K562 (cell line): ENCODE results near the gene TNIK. TPM values are rescaled to one million over a fixed set of nuclear protein-coding genes. Genes with fewer than 3 reads are reported as not detected.
A peak's percentile ranks its signal among the peaks of the same experiment; 100 is the strongest.

Experiments
- ATAC-seq: fragments of 200-7000 bp; cut with Tn5 transposase; 3 replicates; pipeline ENCODE4 v1.9.1; 2020; ENCODE audit warnings: moderate library complexity
- BruUV-seq: library from RNA; stranded (reverse); fragments of 400-500 nt; replicated peaks from 2 replicates; lab custom pipeline; 2021; lab: Mats Ljungman, UMichigan
- CTCF ChIA-PET: fragments of 300-600 bp; formaldehyde crosslinking; extraction: SDS; loops from one replicate; lab custom pipeline; 2021; ENCODE audit warnings: low intra/inter-chr PET ratio; lab: Yijun Ruan, JAX
- POLR2A ChIA-PET: fragments of 300-600, 350-650 bp; sonication (Branson Sonifier 250); formaldehyde crosslinking; extraction: SDS; loops from one replicate; lab custom pipeline; 2021; ENCODE audit warnings: antibody characterized with exemption, inconsistent platforms; lab: Yijun Ruan, JAX
- DNase-seq, 4 experiments: peaks; one replicate each; pipeline versions ENCODE4 v3.0.0 to v3.0.0-alpha.2; 2011 to 2018; ENCODE audit warnings: low spot score in 3 of 4, mixed read lengths in 3 of 4; ENCODE audit errors: extremely low read depth in 1 of 4
- FAIRE-seq: peaks from 2 replicates; lab custom pipeline; 2011; peaks lifted over from hg19 to GRCh38; lab: Jason Lieb, UNC
- H2AFZ ChIP-seq: 2 replicates; pipeline ENCODE4 v1.6.0; 2011; ENCODE audit warnings: low read depth, low read length, control low read depth, inconsistent platforms
- H3K27ac ChIP-seq: fragments of 200-600 bp; 3 replicates; pipeline ENCODE4 v1.8.0; 2011; ENCODE audit warnings: low read depth, mild to moderate bottlenecking, control low read depth, inconsistent platforms, low read length, moderate library complexity, mixed read lengths; ENCODE audit errors: extremely low read depth
- H3K27me3 ChIP-seq, 2 experiments: fragments of 300-600 bp in 1 of 2; 2 replicates in 1 of 2; 3 replicates in 1 of 2; pipeline versions ENCODE4 v1.6.0 to v1.8.0; 2011; ENCODE audit warnings: inconsistent platforms in 2 of 2, low read length in 2 of 2, mild to moderate bottlenecking in 1 of 2, mixed read lengths in 1 of 2, moderate library complexity in 1 of 2; ENCODE audit not compliant: control insufficient read depth in 2 of 2, insufficient read depth in 2 of 2
- H3K36me3 ChIP-seq: fragments of 300-600 bp; 3 replicates; pipeline ENCODE4 v1.8.0; 2011; ENCODE audit warnings: mild to moderate bottlenecking, low read length, inconsistent platforms; ENCODE audit not compliant: control insufficient read depth, insufficient read depth
- H3K4me1 ChIP-seq, 2 experiments: fragments of 200-600 bp in 1 of 2; replicated peaks in 1 of 2; 2 replicates in 1 of 2; 3 replicates in 1 of 2; pipeline versions ENCODE4 v1.5.1 to v1.8.0; 2011; ENCODE audit warnings: inconsistent platforms in 2 of 2, low read length in 2 of 2, mild to moderate bottlenecking in 1 of 2, mixed read lengths in 1 of 2, moderate library complexity in 1 of 2; ENCODE audit not compliant: control insufficient read depth in 2 of 2, insufficient read depth in 2 of 2
- H3K4me2 ChIP-seq: 2 replicates; pipeline ENCODE4 v1.6.1; 2011; ENCODE audit warnings: low read length, control low read depth, inconsistent platforms, mixed read lengths; ENCODE audit not compliant: insufficient read depth
- H3K4me3 ChIP-seq: fragments of 200-600 bp; sonication (generic), shearing (Covaris generic); 2 replicates; pipeline ENCODE4 v1.5.1; 2016; ENCODE audit warnings: control low read depth, inconsistent platforms
- H3K79me2 ChIP-seq: fragments of 200-600 bp; 3 replicates; pipeline ENCODE4 v1.8.0; 2011; ENCODE audit warnings: low read length, inconsistent platforms; ENCODE audit not compliant: control insufficient read depth, insufficient read depth
- H3K9ac ChIP-seq, 2 experiments: 2 replicates each; pipeline versions ENCODE4 v1.6.0 to v1.6.1; 2011; ENCODE audit warnings: low read depth in 2 of 2, low read length in 2 of 2, control low read depth in 1 of 2, inconsistent platforms in 1 of 2, mild to moderate bottlenecking in 1 of 2, mixed read lengths in 1 of 2; ENCODE audit not compliant: insufficient read depth in 1 of 2
- H3K9me1 ChIP-seq: one replicate; pipeline ENCODE4 v1.6.0; 2011; ENCODE audit warnings: inconsistent platforms, mild to moderate bottlenecking, low read length, moderate library complexity; ENCODE audit not compliant: control insufficient read depth, insufficient read depth
- H3K9me3 ChIP-seq: replicated peaks from 2 replicates; pipeline ENCODE4 v1.5.1; 2011; ENCODE audit warnings: low read depth, low read length, inconsistent platforms; ENCODE audit not compliant: control insufficient read depth, insufficient read depth
- H4K20me1 ChIP-seq: replicated peaks from 2 replicates; pipeline ENCODE4 v1.6.1; 2011; ENCODE audit warnings: low read length, inconsistent platforms, mixed read lengths; ENCODE audit not compliant: control insufficient read depth, insufficient read depth
- ARID1B ChIP-seq: fragments of 450-650 bp; IDR thresholded peaks from 2 replicates; pipeline ENCODE4 v1.6.1; 2016; ENCODE audit warnings: antibody characterized with exemption, mild to moderate bottlenecking, inconsistent platforms
- CBFA2T3 ChIP-seq: fragments of 450-650 bp; IDR thresholded peaks from 2 replicates; pipeline ENCODE4 v1.6.1; 2017
- CBX2 ChIP-seq: fragments of 200-600 bp; sonication (generic); IDR thresholded peaks from one replicate; pipeline ENCODE4 v1.6.1; 2012; ENCODE audit warnings: mild to moderate bottlenecking, low read length, inconsistent platforms; ENCODE audit not compliant: insufficient read depth, poor library complexity, severe bottlenecking
- CHD4 ChIP-seq: fragments of 200-600 bp; sonication (generic); IDR thresholded peaks from 3 replicates; pipeline ENCODE4 v1.6.1; 2012; ENCODE audit warnings: low read depth, mild to moderate bottlenecking, mixed read lengths, low read length, inconsistent platforms; ENCODE audit not compliant: insufficient read depth, insufficient replicate concordance, poor library complexity, severe bottlenecking
- COPS2 ChIP-seq: fragments of 450-650 bp; conservative IDR thresholded peaks from 2 replicates; pipeline ENCODE4 v1.6.1; 2016; ENCODE audit warnings: mild to moderate bottlenecking, moderate library complexity
- CTBP1 ChIP-seq: fragments of 450-650 bp; IDR thresholded peaks from 2 replicates; pipeline ENCODE4 v1.6.1; 2016; ENCODE audit warnings: borderline replicate concordance
- CXXC5 ChIP-seq: fragments of 250-450 bp; sonication (Bioruptor Pico); IDR thresholded peaks from 2 replicates; pipeline ENCODE4 v1.8.0; 2022; ENCODE audit warnings: inconsistent platforms, mild to moderate bottlenecking, moderate library complexity
- HMGN3 ChIP-seq: IDR thresholded peaks from 2 replicates; pipeline ENCODE4 v1.6.1; 2011; ENCODE audit warnings: borderline replicate concordance, low read depth, mild to moderate bottlenecking, mixed read lengths, low read length; ENCODE audit not compliant: insufficient read length; ENCODE audit errors: extremely low read depth
- LCOR ChIP-seq: sonication (generic); formaldehyde crosslinking; IDR thresholded peaks from 2 replicates; pipeline ENCODE4 v1.8.0; 2022; ENCODE audit warnings: mild to moderate bottlenecking, missing genetic modification reagents
- MBD1 ChIP-seq: fragments of 250-450 bp; sonication (Bioruptor Pico); IDR thresholded peaks from 2 replicates; pipeline ENCODE4 v1.8.0; 2022; ENCODE audit warnings: inconsistent platforms
- OTX1 ChIP-seq: fragments of 450-650 bp; formaldehyde crosslinking; IDR thresholded peaks from 2 replicates; pipeline ENCODE4 v1.4.0; 2022; ENCODE audit warnings: mild to moderate bottlenecking
- PPARD ChIP-seq: fragments of 250-450 bp; sonication (Bioruptor Pico); IDR thresholded peaks from 2 replicates; pipeline ENCODE4 v1.8.0; 2022; ENCODE audit warnings: inconsistent platforms, mild to moderate bottlenecking, moderate library complexity
- PRPF4 ChIP-seq: fragments of 200-400 bp; formaldehyde crosslinking; IDR thresholded peaks from one replicate; pipeline ENCODE4 v1.6.1; 2017; ENCODE audit warnings: low read length, low read depth, mild to moderate bottlenecking; ENCODE audit not compliant: insufficient read depth, poor library complexity, severe bottlenecking
- RAD51 ChIP-seq: fragments of 450-650 bp; IDR thresholded peaks from 2 replicates; pipeline ENCODE4 v1.7.1; 2016; ENCODE audit warnings: low read depth, mild to moderate bottlenecking, borderline replicate concordance
- RCOR1 ChIP-seq, 2 experiments: IDR thresholded peaks; 2 replicates each; pipeline ENCODE4 v1.6.1; 2012; ENCODE audit warnings: low read depth in 2 of 2, low read length in 2 of 2, borderline replicate concordance in 1 of 2, improper control_type of control experiment in 1 of 2
- RNF2 ChIP-seq: sonication (generic); IDR thresholded peaks from 2 replicates; pipeline ENCODE4 v1.6.1; 2016
- SIN3A ChIP-seq, 2 experiments: fragments of 150-350 bp in 1 of 2; IDR thresholded peaks; 2 replicates each; pipeline ENCODE4 v1.6.1; 2011 to 2016; ENCODE audit warnings: borderline replicate concordance in 2 of 2, low read depth in 2 of 2, low read length in 2 of 2, mild to moderate bottlenecking in 2 of 2, moderate library complexity in 2 of 2; ENCODE audit not compliant: control insufficient read depth in 1 of 2
- SP2 ChIP-seq: IDR thresholded peaks from 2 replicates; pipeline ENCODE4 v1.6.1; 2011; ENCODE audit warnings: mild to moderate bottlenecking, low read depth, low read length, moderate library complexity; ENCODE audit not compliant: poor library complexity, severe bottlenecking; ENCODE audit errors: extremely low read depth
- SRSF7 ChIP-seq: fragments of 200-400 bp; formaldehyde crosslinking; optimal IDR thresholded peaks from 2 replicates; pipeline ENCODE3; 2017; ENCODE audit warnings: mild to moderate bottlenecking, low read depth, low read length
- TARDBP ChIP-seq: fragments of 450-650 bp; IDR thresholded peaks from 2 replicates; pipeline ENCODE4 v1.6.1; 2016
- ZNF311 ChIP-seq: fragments of 250-450 bp; sonication (Bioruptor Pico); IDR thresholded peaks from 2 replicates; pipeline ENCODE4 v1.4.0; 2020; ENCODE audit warnings: mild to moderate bottlenecking, moderate library complexity
- ZNF764 ChIP-seq: fragments of 250-450 bp; sonication (Bioruptor Pico); IDR thresholded peaks from 2 replicates; pipeline ENCODE4 v1.4.0; 2020; ENCODE audit warnings: low read depth, mild to moderate bottlenecking, moderate library complexity
- WGBS: fragments of 100-300 bp; shearing (Covaris generic); methylation state at CpG from one replicate; pipeline ENCODE4 v1.1.6; 2016; ENCODE audit warnings: low coverage, mixed read lengths; ENCODE audit not compliant: insufficient coverage; ENCODE audit errors: missing lambda C conversion rate; 5-methylcytosine and 5-hydroxymethylcytosine counted together
- in situ Hi-C: fragments of 300-500 bp; cut with MboI; formaldehyde crosslinking; loops from 4 replicates; pipeline ENCODE4 v1.15.0; 2018; ENCODE audit warnings: inconsistent platforms, mixed read lengths
- intact Hi-C: fragments of 100-400 bp; cut with micrococcal nuclease; formaldehyde crosslinking; loops from 2 replicates; pipeline ENCODE4 v1.14.2; 2022
- polyA plus RNA-seq, 8 experiments: library from polyadenylated mRNA; depleted of rRNA in 4 of 8; stranded (reverse) in 5 of 8; unstranded in 3 of 8; fragments of >200 nt; fragmentation: Nextera tagmentation in 2 of 8; fragmentation: Illumina TruSeq in 1 of 8; extraction: Ambion mirVana in 2 of 8; extraction: Trizol in 1 of 8; gene quantifications; 2 replicates each; pipeline versions ENCODE4 v1.2.1 to v1.2.3, GENCODE V29; 2011 to 2014; ENCODE audit warnings: inconsistent platforms in 1 of 8, missing spikeins in 1 of 8
- total RNA-seq, 7 experiments: library from RNA; depleted of rRNA in 6 of 7; stranded (reverse); fragments of >200 nt in 6 of 7; fragmentation: Illumina TruSeq in 2 of 7; extraction: Trizol in 2 of 7; gene quantifications; 2 replicates each; pipeline versions ENCODE4 v1.2.1 to v1.2.3, GENCODE V29; 2011 to 2021; ENCODE audit warnings: low replicate concordance in 1 of 7

TNIK gene
- total and polyA plus RNA-seq, 9 of the 15 experiments (the other 6 are each of a cell fraction or from before 2014, with no cell fraction given), result 6.6 to 39.0 (median 24.7) TPM

- intact Hi-C loops (no loop called here), in situ Hi-C loops (no loop called here)
- Histone ChIP-seq H3K79me2 (no peaks in the 10 kb centered on the region), H3K9me1 (no peaks in the 10 kb centered on the region), H4K20me1 (no peaks in the 10 kb centered on the region), H2AFZ (no peak overlapping the region), H3K27ac (no peak overlapping the region), H3K4me2 (no peak overlapping the region; the same call in 1 of the 2 replicates), H3K9me3 (no peaks in the 10 kb centered on the region), H3K36me3 (no peaks in the 10 kb centered on the region), H3K9ac (peak overlapping the region in 1 of 2 experiments; percentile 66; a peak in 2 of 4 replicates), H3K4me1 (peaks cover 3 to 4% of the 10 kb centered on the region in 2 experiments; a peak in 3 of 5 replicates), H3K4me3 (no peak overlapping the region), H3K27me3 (peaks cover 24 to 30% of the 10 kb centered on the region in 2 experiments)
- WGBS, result 11% methylated on average over 39 of the region's 39 CpGs
- BruUV-seq, result no TSS peak
- ChIA-PET CTCF (no interaction called here), POLR2A (no interaction called here)
- DNase-seq (peak in 2 of 4 experiments; percentile 19 to 25), FAIRE-seq (no peak), ATAC-seq (peak; percentile 49; the same call in 2 of the 3 replicates)
- TF ChIP-seq COPS2, result no peak
- TF ChIP-seq ARID1B, result peak; percentile 28; the same call in 1 of the 2 replicates
- no peak for TF ChIP-seq SRSF7
- no peak for TF ChIP-seq PRPF4
- no peak for TF ChIP-seq PPARD (CRISPR knock-in tag)
- TF ChIP-seq CBFA2T3, result peak; percentile 34
- TF ChIP-seq MBD1 (CRISPR knock-in tag), result no peak
- no peak for TF ChIP-seq LCOR (CRISPR knock-in tag)
- TF ChIP-seq TARDBP, result no peak
- TF ChIP-seq ZNF311 (CRISPR knock-in tag), result no peak
- TF ChIP-seq RNF2, result peak; percentile 19; the same call in 1 of the 2 replicates
- TF ChIP-seq HMGN3, result no peak
- TF ChIP-seq RCOR1 (IDR thresholded peaks at IDR 0.05; ENCODE audit: borderline replicate concordance in 1 of 2, low read depth in 2 of 2, low read length in 2 of 2), result peak in 1 of 2 experiments; percentile 87; a peak in 2 of 4 replicates
- peak; percentile 57 for TF ChIP-seq CXXC5 (CRISPR knock-in tag)
- TF ChIP-seq RAD51, result no peak
- TF ChIP-seq CHD4, result no peak
- peak; percentile 24; the same call in 1 of the 2 replicates for TF ChIP-seq CTBP1
- no peak for TF ChIP-seq ZNF764 (CRISPR knock-in tag)
- no peak for TF ChIP-seq OTX1 (CRISPR knock-in tag)
- peak; percentile 28 for TF ChIP-seq CBX2
- TF ChIP-seq SIN3A (IDR thresholded peaks at IDR 0.05; ENCODE audit: borderline replicate concordance in 2 of 2, control insufficient read depth in 1 of 2, low read depth in 2 of 2, low read length in 2 of 2), result no peak
- no peak for TF ChIP-seq SP2
Measured at GRCh38 chr3:171028025-171028778, 432.0 kb downstream of the TNIK start.
